ENCODE results near the gene HNF4A. TPM values are rescaled to one million over a fixed set of nuclear protein-coding genes. Genes with fewer than 3 reads are reported as not detected.
A peak's percentile ranks its signal among the peaks of the same experiment; 100 is the strongest.

Gene HNF4A
- total RNA-seq, 1 experiment from 2014 or later, result not detected

- no peak overlapping the region for H3K4me3 ChIP-seq
- no peaks in the 10 kb centered on the region for H3K36me3 ChIP-seq
- no peak for DNase-seq
- no peaks in the 10 kb centered on the region for H3K9me3 ChIP-seq (replicated peaks)
- no peaks in the 10 kb centered on the region for H3K4me1 ChIP-seq
- no peak overlapping the region for H3K27ac ChIP-seq
- peaks cover 40% of the 10 kb centered on the region for H3K27me3 ChIP-seq
Measured at GRCh38 chr20:44403194-44404112, 48.0 kb downstream of the HNF4A start.

GRCh38 chr20:44404204-44405181, 49.0 kb downstream of the HNF4A start:
- H3K36me3 ChIP-seq, result no peaks in the 10 kb centered on the region
- no peak overlapping the region for H3K27ac ChIP-seq
- peaks cover 41% of the 10 kb centered on the region for H3K27me3 ChIP-seq
- H3K4me1 ChIP-seq, result no peaks in the 10 kb centered on the region
- DNase-seq, result no peak
- no peaks in the 10 kb centered on the region for H3K9me3 ChIP-seq (replicated peaks)
- H3K4me3 ChIP-seq, result no peak overlapping the region

- DNase-seq, result no peak
- Histone ChIP-seq H3K27ac (no peak overlapping the region), H3K9me3 (replicated peaks) (no peaks in the 10 kb centered on the region), H3K36me3 (no peaks in the 10 kb centered on the region), H3K4me3 (no peak overlapping the region), H3K4me1 (no peaks in the 10 kb centered on the region), H3K27me3 (peaks cover 41% of the 10 kb centered on the region)
Measured at GRCh38 chr20:44405257-44405656, 49.8 kb downstream of the HNF4A start.

- no peaks in the 10 kb centered on the region for H3K4me1 ChIP-seq
- peaks cover 42% of the 10 kb centered on the region for H3K27me3 ChIP-seq
- no peak overlapping the region for H3K4me3 ChIP-seq
- no peaks in the 10 kb centered on the region for H3K36me3 ChIP-seq
- H3K9me3 ChIP-seq (replicated peaks), result no peaks in the 10 kb centered on the region
- H3K27ac ChIP-seq, result no peak overlapping the region
- no peak for DNase-seq
Measured at GRCh38 chr20:44405785-44406571, 50.5 kb downstream of the HNF4A start.

GRCh38 chr20:44406572-44407137, 51.2 kb downstream of the HNF4A start:
- peaks cover 41% of the 10 kb centered on the region for H3K27me3 ChIP-seq
- H3K36me3 ChIP-seq, result no peaks in the 10 kb centered on the region
- no peaks in the 10 kb centered on the region for H3K4me1 ChIP-seq
- H3K4me3 ChIP-seq, result no peak overlapping the region
- DNase-seq, result no peak
- no peaks in the 10 kb centered on the region for H3K9me3 ChIP-seq (replicated peaks)
- H3K27ac ChIP-seq, result no peak overlapping the region

- peaks cover 47% of the 10 kb centered on the region for H3K27me3 ChIP-seq
- H3K4me3 ChIP-seq, result no peak overlapping the region
- H3K9me3 ChIP-seq (replicated peaks), result no peaks in the 10 kb centered on the region
- H3K36me3 ChIP-seq, result no peaks in the 10 kb centered on the region
- no peaks in the 10 kb centered on the region for H3K4me1 ChIP-seq
- no peak overlapping the region for H3K27ac ChIP-seq
- DNase-seq, result peak in 1 of 2 experiments; percentile 22
Measured at GRCh38 chr20:44407402-44408184, 52.1 kb downstream of the HNF4A start.

GRCh38 chr20:44409132-44409600, 53.7 kb downstream of the HNF4A start:
- H3K27ac ChIP-seq, result no peak overlapping the region
- DNase-seq, result no peak
- H3K4me1 ChIP-seq, result no peaks in the 10 kb centered on the region
- no peaks in the 10 kb centered on the region for H3K9me3 ChIP-seq (replicated peaks)
- H3K4me3 ChIP-seq, result no peak overlapping the region
- no peaks in the 10 kb centered on the region for H3K36me3 ChIP-seq
- peaks cover 61% of the 10 kb centered on the region for H3K27me3 ChIP-seq

GRCh38 chr20:44410583-44411019, 55.1 kb downstream of the HNF4A start:
- H3K36me3 ChIP-seq, result no peaks in the 10 kb centered on the region
- H3K4me1 ChIP-seq, result no peaks in the 10 kb centered on the region
- H3K4me3 ChIP-seq, result no peak overlapping the region
- no peaks in the 10 kb centered on the region for H3K9me3 ChIP-seq (replicated peaks)
- H3K27me3 ChIP-seq, result peaks cover 71% of the 10 kb centered on the region
- no peak overlapping the region for H3K27ac ChIP-seq
- DNase-seq, result no peak

- DNase-seq, result no peak
- H3K9me3 ChIP-seq (replicated peaks), result no peaks in the 10 kb centered on the region
- no peak overlapping the region for H3K27ac ChIP-seq
- H3K4me3 ChIP-seq, result no peak overlapping the region
- H3K27me3 ChIP-seq, result peaks cover 76% of the 10 kb centered on the region
- H3K36me3 ChIP-seq, result no peaks in the 10 kb centered on the region
- no peaks in the 10 kb centered on the region for H3K4me1 ChIP-seq
Measured at GRCh38 chr20:44411020-44411756, 55.7 kb downstream of the HNF4A start.

- Histone ChIP-seq H3K4me1 (no peaks in the 10 kb centered on the region), H3K9me3 (replicated peaks) (no peaks in the 10 kb centered on the region), H3K4me3 (no peak overlapping the region), H3K27me3 (peaks cover 79% of the 10 kb centered on the region), H3K36me3 (no peaks in the 10 kb centered on the region), H3K27ac (no peak overlapping the region)
- DNase-seq, result no peak
Measured at GRCh38 chr20:44411757-44412401, 56.4 kb downstream of the HNF4A start.

- Histone ChIP-seq H3K4me3 (no peak overlapping the region), H3K36me3 (no peaks in the 10 kb centered on the region), H3K9me3 (replicated peaks) (no peaks in the 10 kb centered on the region), H3K27me3 (peaks cover 76% of the 10 kb centered on the region), H3K27ac (no peak overlapping the region), H3K4me1 (no peaks in the 10 kb centered on the region)
- no peak for DNase-seq
Measured at GRCh38 chr20:44412402-44413144, 57.1 kb downstream of the HNF4A start.
